ENCODE results near the gene KIAA0232. TPM values are rescaled to one million over a fixed set of nuclear protein-coding genes. Genes with fewer than 3 reads are reported as not detected.
A peak's percentile ranks its signal among the peaks of the same experiment; 100 is the strongest.

Gene KIAA0232
- total and polyA plus RNA-seq, 9 of the 15 experiments (the other 6 are each of a cell fraction or from before 2014, with no cell fraction given): 3.5 to 17.4 (median 13.0) TPM

DNA sequence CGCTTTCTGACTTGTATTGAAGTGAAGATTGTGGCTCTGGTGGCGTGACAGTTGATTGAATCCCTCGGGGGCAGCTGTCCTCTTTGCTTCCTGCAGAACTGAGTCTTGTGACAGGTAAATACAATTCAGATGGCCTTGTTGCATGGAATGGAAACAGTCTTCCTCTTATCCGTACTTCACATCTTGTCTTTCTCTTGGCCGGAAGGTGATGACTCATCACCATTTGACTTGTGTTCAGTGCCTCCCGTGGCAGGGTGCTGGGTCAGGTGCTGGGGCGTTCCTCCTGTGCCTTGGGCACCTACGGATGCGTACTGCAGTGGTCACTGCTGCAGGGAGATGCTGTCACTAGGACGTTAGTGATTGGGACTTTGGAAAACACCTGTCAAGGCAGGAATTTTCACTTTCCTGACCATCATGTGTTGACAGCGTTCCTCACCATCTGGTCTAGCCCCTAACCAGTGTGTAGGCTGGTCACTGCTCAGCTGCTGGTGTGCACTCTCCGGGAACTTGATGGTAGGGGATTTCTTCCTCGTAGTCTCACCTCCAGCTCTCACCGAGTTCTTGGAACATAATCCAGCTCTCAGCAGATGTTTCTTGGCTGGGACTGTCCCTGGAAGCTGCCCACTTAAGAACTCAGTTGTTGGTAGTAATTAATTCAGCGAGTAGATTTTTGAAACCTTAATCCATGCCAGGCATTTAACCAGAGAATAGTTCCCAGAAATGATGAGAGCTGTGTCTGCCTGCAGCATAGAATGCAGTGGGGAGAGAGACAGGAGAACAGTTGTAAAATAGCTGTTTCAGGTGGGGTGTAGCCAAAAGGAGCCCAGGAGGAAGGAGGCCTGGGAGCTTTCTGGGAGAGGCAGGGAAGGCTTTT is 134.3 kb downstream of the KIAA0232 start (continued):
- TF ChIP-seq, protein P1, sequence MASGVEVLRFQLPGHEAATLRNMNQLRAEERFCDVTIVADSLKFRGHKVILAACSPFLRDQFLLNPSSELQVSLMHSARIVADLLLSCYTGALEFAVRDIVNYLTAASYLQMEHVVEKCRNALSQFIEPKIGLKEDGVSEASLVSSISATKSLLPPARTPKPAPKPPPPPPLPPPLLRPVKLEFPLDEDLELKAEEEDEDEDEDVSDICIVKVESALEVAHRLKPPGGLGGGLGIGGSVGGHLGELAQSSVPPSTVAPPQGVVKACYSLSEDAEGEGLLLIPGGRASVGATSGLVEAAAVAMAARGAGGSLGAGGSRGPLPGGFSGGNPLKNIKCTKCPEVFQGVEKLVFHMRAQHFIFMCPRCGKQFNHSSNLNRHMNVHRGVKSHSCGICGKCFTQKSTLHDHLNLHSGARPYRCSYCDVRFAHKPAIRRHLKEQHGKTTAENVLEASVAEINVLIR (CRISPR knock-in tag; IDR thresholded peaks at IDR 0.05): no peak
- TF ChIP-seq ZNF431 (CRISPR knock-in tag; IDR thresholded peaks at IDR 0.05) (no peak), BCOR (IDR thresholded peaks at IDR 0.05) (peak; percentile 82), ZNF561 (CRISPR knock-in tag; conservative IDR thresholded peaks at IDR 0.05) (no peak), ZC3H11A (IDR thresholded peaks at IDR 0.05; ENCODE audit: low read depth, low read length) (no peak), BRD4 (IDR thresholded peaks at IDR 0.05) (no peak), ZNF347 (CRISPR knock-in tag; IDR thresholded peaks at IDR 0.05; ENCODE audit: low read depth) (no peak), ARNT (IDR thresholded peaks at IDR 0.05) (peak in 1 of 2 experiments; percentile 82; a peak in 1 of 4 replicates), GTF2A2 (tag; IDR thresholded peaks at IDR 0.05) (no peak), JUND (IDR thresholded peaks at IDR 0.05; ENCODE audit: borderline replicate concordance, low read depth, low read length) (peak; percentile 100), JUND (tag; IDR thresholded peaks at IDR 0.05; ENCODE audit: borderline replicate concordance, low read depth, low read length) (peak; percentile 100), PYGO2 (tag; IDR thresholded peaks at IDR 0.05) (no peak), TRIM24 (IDR thresholded peaks at IDR 0.05) (peak; percentile 76 to 91), ZNF668 (CRISPR knock-in tag; IDR thresholded peaks at IDR 0.05) (0 out of 2 replicates have a peak, but pooled peaks have one; percentile 41), ZNF830 (CRISPR knock-in tag; IDR thresholded peaks at IDR 0.05) (no peak)
- TF ChIP-seq, protein P2, sequence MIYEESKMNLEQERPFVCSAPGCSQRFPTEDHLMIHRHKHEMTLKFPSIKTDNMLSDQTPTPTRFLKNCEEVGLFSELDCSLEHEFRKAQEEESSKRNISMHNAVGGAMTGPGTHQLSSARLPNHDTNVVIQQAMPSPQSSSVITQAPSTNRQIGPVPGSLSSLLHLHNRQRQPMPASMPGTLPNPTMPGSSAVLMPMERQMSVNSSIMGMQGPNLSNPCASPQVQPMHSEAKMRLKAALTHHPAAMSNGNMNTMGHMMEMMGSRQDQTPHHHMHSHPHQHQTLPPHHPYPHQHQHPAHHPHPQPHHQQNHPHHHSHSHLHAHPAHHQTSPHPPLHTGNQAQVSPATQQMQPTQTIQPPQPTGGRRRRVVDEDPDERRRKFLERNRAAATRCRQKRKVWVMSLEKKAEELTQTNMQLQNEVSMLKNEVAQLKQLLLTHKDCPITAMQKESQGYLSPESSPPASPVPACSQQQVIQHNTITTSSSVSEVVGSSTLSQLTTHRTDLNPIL (CRISPR knock-in tag; IDR thresholded peaks at IDR 0.05): no peak
- TF ChIP-seq, protein P3, sequence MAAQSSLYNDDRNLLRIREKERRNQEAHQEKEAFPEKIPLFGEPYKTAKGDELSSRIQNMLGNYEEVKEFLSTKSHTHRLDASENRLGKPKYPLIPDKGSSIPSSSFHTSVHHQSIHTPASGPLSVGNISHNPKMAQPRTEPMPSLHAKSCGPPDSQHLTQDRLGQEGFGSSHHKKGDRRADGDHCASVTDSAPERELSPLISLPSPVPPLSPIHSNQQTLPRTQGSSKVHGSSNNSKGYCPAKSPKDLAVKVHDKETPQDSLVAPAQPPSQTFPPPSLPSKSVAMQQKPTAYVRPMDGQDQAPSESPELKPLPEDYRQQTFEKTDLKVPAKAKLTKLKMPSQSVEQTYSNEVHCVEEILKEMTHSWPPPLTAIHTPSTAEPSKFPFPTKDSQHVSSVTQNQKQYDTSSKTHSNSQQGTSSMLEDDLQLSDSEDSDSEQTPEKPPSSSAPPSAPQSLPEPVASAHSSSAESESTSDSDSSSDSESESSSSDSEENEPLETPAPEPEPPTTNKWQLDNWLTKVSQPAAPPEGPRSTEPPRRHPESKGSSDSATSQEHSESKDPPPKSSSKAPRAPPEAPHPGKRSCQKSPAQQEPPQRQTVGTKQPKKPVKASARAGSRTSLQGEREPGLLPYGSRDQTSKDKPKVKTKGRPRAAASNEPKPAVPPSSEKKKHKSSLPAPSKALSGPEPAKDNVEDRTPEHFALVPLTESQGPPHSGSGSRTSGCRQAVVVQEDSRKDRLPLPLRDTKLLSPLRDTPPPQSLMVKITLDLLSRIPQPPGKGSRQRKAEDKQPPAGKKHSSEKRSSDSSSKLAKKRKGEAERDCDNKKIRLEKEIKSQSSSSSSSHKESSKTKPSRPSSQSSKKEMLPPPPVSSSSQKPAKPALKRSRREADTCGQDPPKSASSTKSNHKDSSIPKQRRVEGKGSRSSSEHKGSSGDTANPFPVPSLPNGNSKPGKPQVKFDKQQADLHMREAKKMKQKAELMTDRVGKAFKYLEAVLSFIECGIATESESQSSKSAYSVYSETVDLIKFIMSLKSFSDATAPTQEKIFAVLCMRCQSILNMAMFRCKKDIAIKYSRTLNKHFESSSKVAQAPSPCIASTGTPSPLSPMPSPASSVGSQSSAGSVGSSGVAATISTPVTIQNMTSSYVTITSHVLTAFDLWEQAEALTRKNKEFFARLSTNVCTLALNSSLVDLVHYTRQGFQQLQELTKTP (IDR thresholded peaks at IDR 0.05; ENCODE audit: low read depth in 1 of 2, partially characterized antibody in 2 of 2): peak in 1 of 2 experiments; percentile 86
- TF ChIP-seq, protein P4, sequence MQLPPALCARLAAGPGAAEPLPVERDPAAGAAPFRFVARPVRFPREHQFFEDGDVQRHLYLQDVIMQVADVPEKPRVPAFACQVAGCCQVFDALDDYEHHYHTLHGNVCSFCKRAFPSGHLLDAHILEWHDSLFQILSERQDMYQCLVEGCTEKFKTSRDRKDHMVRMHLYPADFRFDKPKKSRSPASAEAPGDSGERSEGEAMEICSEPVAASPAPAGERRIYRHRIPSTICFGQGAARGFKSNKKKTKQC (CRISPR knock-in tag; IDR thresholded peaks at IDR 0.05): no peak
- TF ChIP-seq, protein P5, sequence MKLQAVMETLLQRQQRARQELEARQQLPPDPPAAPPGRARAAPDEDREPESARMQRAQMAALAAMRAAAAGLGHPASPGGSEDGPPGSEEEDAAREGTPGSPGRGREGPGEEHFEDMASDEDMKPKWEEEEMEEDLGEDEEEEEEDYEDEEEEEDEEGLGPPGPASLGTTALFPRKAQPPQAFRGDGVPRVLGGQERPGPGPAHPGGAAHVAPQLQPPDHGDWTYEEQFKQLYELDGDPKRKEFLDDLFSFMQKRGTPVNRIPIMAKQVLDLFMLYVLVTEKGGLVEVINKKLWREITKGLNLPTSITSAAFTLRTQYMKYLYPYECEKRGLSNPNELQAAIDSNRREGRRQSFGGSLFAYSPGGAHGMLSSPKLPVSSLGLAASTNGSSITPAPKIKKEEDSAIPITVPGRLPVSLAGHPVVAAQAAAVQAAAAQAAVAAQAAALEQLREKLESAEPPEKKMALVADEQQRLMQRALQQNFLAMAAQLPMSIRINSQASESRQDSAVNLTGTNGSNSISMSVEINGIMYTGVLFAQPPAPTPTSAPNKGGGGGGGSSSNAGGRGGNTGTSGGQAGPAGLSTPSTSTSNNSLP (IDR thresholded peaks at IDR 0.05; ENCODE audit: borderline replicate concordance, low read depth, low read length): peak; percentile 80; the same call in 1 of the 2 replicates

Measured in K562 (cell line).